KG1 (cell line): Measurements from ENCODE around the gene GH1.
"Not testable (repeated sequence)": the region's sequence is repeated elsewhere in the genome, so short reads cannot be mapped to it uniquely, and the experiment has no call there.

Experiments
- DNase-seq: peaks from one replicate; lab custom pipeline; 2025; lab: John Stamatoyannopoulos, UW

GH1 gene

DNA sequence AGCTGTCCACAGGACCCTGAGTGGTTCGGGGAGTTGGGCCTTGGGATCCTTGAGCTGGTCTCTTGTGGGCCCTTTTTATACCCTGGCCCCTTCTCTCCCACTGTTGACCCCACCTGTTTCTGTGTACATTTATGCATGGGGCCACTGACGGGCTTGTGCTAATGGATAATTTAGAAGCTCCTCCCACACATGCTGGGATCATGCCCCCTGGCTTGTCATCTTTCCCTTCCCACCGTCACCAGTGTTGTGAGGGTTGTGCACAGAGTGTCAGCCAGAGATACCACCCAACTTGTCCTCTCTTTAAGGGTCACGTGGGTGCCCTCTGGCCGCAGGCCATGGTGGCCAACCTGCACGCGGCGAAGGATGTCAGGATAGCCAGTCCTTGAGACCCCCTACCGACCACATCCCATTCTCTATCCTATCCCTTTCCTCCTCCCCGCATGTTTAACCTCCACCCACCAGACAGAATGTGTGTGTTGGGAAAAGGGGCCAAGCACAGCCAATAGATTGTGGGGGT lies at the start of gene GH1:
TSS of gene GH1 (minus strand) at position 51 of the 517 bp plus-strand sequence. CDS start 63 bp downstream, outside the sequence.
- DNase-seq: not testable (repeated sequence)

DNA sequence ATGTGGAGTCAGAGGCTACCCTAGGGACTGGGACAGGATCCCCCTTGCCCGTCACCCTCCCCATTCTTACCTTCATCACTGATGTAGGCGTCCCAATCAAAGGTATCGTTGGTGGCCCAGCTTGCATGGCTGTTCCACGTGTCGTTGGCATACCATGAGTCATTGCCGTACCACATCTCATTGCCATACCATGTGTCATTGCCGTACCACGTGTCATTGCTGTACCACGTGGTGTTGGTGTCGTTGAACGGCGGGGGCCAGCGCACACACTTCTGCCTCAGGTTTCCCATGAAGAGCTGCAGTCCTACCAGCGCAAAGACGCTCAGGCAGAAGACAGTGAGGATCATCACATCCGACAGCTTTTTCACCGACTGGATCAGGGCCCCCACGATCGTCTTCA lies 49.3 kb upstream of the GH1 start:
- no peak for DNase-seq

- no peak for DNase-seq
Observed at GRCh38 chr17:63966646-63967264, 48.1 kb upstream of the GH1 start.

DNA sequence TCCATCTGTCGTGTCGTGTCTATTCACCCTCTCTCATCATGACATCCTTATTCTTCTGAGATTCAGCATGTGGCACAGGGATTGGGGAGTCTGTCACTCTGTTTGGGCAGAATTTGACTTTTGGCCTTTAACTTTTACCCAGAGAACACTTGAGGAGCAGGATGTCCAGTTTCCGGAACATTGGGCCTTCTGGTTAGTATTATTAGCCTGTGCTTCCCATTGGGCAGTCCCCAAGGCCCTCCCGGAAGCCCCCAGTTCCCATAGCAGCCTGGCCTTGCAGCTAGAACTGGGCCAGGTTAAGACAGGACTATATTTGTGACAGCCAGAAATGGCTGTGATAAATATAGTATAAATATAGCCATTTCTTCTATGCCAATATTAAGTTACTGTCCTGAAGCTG lies 44.5 kb upstream of the GH1 start:
- DNase-seq: no peak

DNA sequence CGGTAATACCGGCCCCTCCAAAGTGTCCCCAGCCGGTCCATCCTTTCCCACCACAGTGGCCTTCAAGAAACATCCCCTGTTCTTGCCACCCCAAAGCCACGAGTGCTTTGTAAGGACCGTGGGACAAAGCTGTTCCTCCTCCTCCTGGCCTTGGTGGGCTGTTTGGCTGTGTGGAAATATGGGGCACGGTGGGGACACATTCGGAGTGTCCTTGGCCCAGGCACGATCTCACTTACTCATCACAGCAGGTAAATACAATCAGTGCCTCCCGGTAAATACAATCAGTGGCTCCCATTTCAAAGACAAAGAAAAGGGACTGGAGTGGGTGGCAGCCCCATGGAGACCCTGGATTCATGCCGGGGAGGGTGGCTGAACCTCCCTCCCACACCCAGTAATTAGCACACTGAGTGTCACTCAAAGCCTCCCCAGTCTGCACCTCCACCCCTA lies 43.7 kb upstream of the GH1 start:
- DNase-seq: no peak

DNA sequence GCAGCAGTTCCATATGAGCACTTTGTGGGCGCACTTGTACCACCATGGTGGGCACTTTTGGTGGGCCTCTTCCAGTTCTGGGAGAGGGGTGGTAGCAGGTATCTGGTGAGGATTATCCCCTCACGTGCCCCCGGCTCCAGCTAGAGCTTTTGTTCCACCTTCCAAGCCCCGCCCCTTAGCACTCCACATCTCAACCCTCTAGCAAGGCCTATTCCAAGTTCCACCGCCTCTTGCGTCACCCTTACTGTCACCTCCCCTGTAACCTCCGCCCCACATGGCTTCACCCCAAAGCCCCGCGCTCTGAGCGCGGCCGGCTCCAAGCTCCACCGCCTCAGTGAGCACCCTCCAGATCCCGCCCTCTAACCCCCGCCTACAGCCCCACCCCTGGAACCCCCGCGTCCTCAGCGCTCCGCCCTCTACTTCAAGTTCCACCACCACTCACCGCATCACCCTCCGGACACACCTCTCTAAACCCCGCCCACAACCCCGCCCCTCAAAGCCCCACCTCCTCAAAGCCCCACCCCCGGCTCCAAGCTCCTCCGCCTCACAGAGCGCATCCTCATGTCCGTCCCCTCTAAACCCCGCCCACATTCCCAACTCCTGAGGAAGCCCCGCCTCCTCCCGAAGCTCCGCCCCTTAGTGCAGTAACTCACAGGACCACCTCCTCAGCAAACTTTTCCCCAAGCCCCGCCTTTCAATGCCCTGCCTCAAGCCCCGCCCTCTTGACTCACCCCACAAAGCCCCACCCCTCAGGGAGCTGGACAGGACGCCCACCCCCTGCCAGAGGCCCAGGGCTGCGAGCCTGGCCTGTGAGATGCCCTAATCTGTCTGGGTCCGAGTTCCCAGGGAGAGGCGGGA lies 42.9 kb upstream of the GH1 start:
- no peak for DNase-seq

DNA sequence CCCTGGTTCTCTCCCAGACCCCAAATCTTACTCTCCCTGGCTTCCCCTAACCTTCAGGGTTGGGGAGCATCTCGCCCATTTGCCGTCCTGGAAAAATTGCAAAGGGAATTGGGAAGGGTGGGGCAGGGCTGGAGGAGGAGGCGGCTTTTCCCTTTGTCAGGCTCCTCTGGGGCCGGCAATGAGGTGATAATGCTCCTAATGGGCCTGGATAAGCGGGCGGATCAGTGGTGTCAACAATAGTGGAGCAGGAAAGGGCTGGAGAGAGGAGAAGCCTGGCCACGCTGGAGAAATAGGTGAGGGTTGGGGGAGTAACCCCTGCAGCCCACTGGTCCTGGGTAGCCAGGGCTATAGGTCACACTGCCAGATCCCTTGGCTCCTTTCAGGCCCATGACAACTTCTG lies 41.8 kb upstream of the GH1 start:
- no peak for DNase-seq

DNA sequence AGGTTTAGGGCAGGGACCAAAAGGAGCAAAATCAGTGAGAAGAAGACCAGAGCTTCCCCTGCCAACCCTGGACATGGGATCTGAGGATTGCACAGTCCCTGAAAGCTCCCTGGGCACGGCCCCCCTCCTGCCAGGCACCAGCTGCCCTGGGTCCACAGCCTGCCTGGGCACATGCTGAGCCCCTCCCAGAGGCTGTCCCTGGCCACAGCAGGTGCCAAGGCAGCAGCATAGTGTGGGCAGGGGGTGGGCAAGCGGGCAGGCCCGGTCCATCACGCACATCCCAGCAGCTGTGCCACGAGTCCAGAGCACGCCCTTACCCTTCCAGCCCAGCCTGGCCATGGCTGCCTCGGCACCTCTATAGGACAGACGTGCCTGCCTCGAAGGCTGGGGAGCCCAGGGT lies 41.4 kb upstream of the GH1 start:
- DNase-seq: no peak

DNA sequence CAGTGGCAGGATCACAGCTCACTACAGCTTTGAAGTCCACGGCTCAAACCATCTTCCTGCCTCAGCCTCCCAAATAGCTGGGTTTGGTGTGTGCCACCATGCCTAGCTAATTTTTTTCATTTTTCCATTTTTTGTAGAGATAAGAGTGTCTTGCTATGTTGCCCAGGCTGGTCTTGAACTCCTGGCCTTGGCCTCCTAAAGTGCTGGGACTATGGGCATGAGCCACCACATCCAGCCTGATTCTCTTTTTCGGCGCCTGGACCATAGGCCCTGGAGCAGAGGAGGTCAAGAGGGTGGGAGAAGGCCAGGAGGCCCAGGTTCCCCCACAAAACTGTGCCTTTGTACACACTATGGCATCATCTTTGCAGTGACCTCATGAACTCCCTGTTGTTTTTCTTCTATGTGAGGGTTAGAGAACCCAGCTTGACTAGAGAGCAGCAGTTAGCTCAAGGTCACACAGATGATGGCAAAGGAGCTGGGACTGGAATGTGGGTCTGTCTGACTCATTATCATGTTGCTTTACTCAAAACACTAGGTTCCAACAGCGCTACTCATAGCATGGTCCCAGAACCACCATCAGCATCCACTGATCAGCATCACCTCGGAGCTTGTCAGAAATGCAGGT lies 37.8 kb upstream of the GH1 start:
- DNase-seq: no peak

DNA sequence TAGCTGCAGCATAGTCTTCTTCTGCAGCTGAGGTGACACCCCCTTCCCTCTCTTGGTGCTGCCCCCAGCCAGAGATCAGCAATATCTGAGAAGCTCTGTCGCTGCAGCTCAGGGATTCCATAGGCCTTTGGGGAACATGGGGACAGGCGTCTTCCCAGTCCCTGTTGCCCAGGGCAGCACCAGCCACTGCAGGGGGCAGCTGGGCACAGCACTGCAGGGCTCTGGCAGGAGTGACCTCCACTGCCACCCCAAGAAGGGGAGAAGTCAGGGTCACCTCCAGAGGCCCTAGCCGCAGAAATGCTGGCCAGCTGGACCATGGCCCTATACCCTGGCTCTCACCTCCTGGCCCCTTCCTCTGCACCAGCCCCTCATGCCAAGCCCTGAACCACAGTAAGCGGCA lies 37.2 kb upstream of the GH1 start:
- no peak for DNase-seq

DNA sequence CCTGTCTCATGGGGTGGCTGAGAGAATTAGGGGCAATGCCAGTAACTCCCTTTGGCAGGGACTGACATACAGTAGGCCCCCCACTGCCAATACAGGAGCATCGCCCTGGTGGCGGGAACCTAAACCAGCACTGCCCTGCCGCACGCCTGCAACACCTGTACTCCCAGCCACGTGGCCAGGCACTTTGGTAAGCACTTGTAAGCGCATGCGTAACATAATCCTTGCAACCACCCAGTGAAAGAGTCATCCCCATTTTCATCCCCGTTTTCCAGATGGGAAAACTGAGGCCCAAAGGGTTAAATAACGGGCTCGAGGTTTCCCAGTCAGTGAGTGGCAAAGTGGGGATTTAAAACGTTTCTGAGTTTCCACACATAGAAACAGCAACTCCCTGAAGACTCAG lies 36.6 kb upstream of the GH1 start:
- DNase-seq: no peak

GRCh38 chr17:63954402-63955063 lies 35.9 kb upstream of the GH1 start:
- DNase-seq: peak; percentile 31

DNA sequence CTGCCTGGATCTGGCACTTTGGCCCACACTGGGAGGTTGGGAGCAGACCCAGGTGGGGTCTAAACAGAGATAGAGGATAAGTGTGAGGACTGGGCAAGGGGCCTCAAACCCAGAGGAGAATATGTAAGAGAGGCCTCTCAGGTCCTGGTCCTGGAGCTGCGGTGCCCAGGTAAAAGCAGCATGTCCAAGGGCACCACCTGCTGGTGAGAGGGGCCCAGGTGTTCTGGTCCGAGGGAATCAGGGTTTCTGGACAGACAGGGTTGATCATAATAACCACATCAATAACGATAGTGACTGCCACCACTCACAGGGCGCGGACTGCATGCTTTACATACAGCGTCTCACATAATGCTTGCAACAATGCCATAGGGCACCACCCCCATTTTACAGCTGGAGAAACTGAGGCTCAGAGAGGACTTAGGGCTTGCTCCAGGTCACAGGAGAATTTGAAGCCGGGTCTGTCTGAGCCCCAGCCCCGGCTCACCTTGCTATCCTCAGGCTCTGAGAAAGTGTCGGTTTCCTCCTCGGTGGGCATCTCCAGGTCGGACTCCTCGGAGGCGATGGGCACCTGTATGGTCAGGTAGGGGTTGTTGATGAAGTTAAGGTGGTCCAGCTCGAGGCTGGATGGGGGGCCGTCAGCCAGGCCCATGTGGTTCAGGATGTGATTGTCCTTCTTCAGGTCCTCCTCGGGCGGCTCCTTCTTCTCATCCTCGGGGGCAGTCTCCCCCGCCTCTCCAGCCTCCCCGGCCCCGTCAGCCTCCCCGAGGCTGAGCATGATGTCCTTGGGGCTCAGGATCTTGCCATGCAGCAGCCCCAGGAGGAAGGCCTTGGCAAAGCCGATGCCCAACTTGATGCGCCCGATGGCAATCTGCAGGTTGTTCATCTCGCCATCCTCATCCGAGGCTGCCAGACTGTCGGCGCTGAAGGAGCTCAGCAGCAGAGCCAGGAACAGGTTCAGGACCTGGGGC lies 32.6 kb upstream of the GH1 start:
- DNase-seq: no peak

DNA sequence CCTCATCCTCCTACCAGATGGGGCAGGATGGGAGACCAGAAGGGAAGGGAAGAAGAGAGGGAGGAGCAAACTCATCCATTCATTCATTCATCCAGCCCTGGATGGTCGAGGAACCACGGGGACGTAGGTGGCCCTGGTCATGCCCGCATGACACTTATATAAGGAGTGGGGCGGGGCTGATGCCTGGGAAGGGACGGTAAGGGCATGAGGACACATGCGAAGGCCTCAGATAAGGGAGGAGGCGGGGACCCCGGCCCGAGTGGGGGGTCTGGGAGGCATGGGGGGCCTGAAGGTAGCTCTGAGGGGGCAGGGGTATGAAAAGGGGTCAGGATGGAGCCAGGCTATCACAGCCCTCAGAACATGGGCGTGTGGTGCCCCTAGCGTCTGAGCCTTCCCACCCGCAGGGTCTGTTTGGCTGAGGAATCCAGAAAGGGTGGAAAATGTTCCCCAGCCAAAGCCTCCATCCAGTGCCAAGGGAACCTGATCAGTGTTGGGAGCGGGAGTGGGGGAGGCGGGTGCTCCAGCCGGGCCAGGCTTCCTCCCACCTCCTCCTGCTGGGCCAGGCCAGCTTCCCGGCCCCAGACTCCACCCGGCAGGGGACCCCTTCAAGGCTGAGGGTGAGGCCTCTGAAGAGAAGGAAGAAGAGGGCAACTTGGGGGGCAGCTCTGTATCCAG lies 31.1 kb upstream of the GH1 start:
- no peak for DNase-seq

GRCh38 chr17:63948521-63948920 lies 29.9 kb upstream of the GH1 start:
- no peak for DNase-seq

DNA sequence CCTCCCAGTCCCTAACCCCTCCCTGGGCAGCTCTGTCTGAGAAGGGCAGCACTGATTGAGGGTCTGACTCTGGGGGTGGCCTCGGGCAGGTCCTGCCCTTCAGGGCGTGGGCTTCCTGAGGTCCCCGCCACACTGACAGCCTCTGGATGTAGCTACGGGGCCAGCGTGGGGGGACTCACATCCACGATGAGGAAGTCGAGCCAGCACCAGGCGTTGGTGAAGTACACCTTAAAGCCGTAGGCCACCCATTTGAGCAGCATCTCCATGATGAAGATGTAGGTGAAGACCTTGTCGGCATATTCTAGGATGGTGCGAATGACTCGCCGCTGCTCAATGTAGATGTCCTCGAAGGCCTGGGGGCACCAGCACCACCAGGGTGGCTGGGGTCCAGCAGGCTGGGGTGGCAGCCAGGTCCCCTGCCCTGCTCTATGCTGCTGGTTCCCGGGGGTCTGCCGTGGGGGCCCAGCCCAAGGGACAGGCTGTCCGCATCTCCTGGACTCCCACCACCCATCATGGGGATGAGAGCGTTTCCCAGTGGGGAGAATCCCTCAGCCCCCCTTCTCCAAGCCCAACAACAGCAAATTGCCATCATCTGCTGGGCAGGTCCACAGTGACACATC lies 29.2 kb upstream of the GH1 start:
- DNase-seq: no peak

DNA sequence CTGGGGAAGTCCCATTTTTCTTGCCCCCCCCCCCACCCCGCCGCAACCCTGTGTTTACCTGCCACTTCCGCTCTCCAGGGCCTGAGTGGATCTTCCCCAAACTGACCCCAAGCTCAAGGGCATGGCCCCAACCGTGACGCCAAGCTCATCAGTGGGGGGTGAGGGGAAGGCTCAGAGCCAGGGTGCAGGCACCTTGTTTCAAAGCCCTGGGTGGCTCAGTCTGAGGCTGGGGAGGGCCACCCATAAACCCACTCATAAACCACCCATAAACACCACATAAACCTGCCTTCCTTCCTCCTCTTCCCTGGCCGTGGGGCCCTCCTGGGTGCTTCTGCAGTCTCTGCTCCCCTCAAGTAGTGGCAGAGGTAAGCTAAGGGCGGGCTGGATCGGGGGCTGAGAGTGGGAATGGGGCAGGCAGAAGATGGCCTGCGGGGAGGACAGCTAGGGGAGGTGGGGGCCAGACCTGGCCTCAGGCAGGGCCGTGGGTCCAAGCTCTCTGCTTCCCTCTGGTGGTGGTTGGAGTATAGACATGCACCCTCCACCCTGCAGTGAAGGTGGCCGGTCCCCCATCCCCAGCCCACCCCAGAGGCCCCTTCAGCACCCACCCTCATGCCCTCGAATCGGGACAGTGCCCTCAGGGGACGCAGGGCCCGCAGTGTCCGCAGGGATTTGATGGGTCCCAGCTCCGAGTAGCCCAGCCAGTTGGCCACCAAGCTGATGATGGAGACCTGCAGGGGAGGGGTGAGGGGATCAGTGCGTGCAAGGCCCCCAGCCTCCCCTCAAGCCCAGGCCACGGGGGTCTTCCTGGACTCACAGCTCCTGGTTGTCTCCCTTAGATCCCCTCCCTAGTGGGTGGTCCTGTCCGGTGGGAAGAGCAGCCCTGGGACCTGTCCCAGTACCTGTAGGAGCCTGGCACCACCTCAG lies 28.1 kb upstream of the GH1 start:
- DNase-seq: peak; percentile 31

DNA sequence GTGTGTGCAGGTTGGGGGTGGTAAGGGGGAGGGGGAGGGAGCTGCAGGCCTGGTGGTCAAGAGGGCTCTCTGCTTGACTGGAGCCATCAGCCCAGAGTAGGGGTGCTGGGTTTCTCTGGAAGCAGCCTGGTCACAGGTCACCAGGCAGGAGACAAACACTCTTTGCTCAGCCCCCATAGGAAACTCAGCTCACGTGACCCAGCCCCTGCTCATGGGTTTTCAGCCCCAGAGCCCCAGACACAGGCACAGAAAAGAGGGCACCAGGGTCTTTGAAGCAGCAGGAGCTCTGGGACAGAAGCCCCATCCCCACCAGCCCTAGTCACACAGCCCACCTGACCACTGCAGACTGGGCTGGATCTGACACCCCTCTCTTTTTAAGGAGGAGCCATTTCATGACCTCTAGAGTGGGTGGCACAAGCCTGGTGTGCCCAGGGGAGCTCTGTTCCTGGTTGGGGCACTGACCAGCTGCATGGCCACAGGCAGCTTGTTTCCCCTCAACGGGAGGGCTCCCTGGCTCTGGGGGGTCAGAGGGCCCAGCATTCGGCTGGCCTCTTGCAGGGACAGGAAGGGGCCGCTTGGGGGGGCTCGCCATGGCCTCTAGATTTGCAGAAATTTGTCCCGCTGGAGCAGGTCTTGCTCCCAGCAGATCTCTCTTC lies 27.3 kb upstream of the GH1 start:
- DNase-seq: no peak
